ENCODE data around the gene CENPV. TPM values are rescaled to one million over a fixed set of nuclear protein-coding genes. Genes with fewer than 3 reads are reported as not detected.

The CENPV gene
- total and polyA plus RNA-seq, 2 donors (not counting 3 experiments of a cell fraction or from before 2014, with no cell fraction given): 38.2 to 41.6 TPM

GRCh38 chr17:16363749-16364536 is 10.7 kb upstream of the CENPV start:
- DNase-seq (ENCODE audit: low read depth, low spot score): peak; percentile 70
- dilution Hi-C loops (cut with MboI; ENCODE audit: extremely low pct_ligation_motif_present, low sequenced_read_pairs) (no loop called here), intact Hi-C loops (cut with micrococcal nuclease) (loop anchor here (1.0 to 10.0 kb wide), 3 partner anchors 51 to 157 kb away; partner anchors contain the start of gene TRPV2)
- Histone ChIP-seq H3K9me1 (replicated peaks; ENCODE audit: control insufficient read depth, extremely low read depth, insufficient read depth, low read length) (no peaks in the 10 kb centered on the region), H3K9ac (replicated peaks; ENCODE audit: extremely low read depth, insufficient read depth, low read length) (no peak overlapping the region), H3K4me1 (ENCODE audit: control insufficient read depth, extremely low read depth, insufficient read depth, low read length) (no peaks in the 10 kb centered on the region), H3K36me3 (ENCODE audit: control insufficient read depth in 2 of 2, extremely low read depth in 1 of 2, insufficient read depth in 2 of 2, low read length in 2 of 2) (no peaks in the 10 kb centered on the region), H3K9me3 (replicated peaks; ENCODE audit: control insufficient read depth, insufficient read depth, low read length) (no peaks in the 10 kb centered on the region), H2AFZ (ENCODE audit: low read depth, low read length) (peak overlapping the region; percentile 54), H4K20me1 (replicated peaks; ENCODE audit: control insufficient read depth, extremely low read depth, insufficient read depth, low read length) (no peaks in the 10 kb centered on the region), H3K4me2 (ENCODE audit: insufficient read depth, low read length) (no peak overlapping the region), H3K27me3 (ENCODE audit: control insufficient read depth in 2 of 2, insufficient read depth in 2 of 2, low read length in 2 of 2) (no peaks in the 10 kb centered on the region), H3K79me2 (ENCODE audit: control insufficient read depth, insufficient read depth, low read length) (no peaks in the 10 kb centered on the region), H3K4me3 (replicated peaks in 1 of 3; ENCODE audit: insufficient read depth in 1 of 3, low read depth in 1 of 3, low read length in 3 of 3) (no peak overlapping the region), H3K27ac (ENCODE audit: insufficient read depth, low read depth, low read length) (no peak overlapping the region)
- peak; percentile 81 for FAIRE-seq
- POLR2A ChIA-PET: interaction anchor here (1.7 to 2.2 kb wide), 2 partner anchors 17 to 75 kb away, joined by 5 to 16 read pairs; partner anchors contain the start of gene UBB
- no TSS peak for BruUV-seq (replicated peaks)
- CTCF ChIA-PET: interaction anchor here (0.6 to 3.1 kb wide), 56 partner anchors 9 to 301 kb away, joined by 3 to 73 read pairs (median 5); partner anchors contain the start of genes CENPV, TRPV2 and UBB
- TF ChIP-seq CTCF (IDR thresholded peaks at IDR 0.05; ENCODE audit: extremely low read depth in 1 of 2, insufficient read depth in 1 of 2, low read depth in 1 of 2, low read length in 2 of 2) (peak; percentile 85 to 92), MYC (IDR thresholded peaks at IDR 0.05; ENCODE audit: low read depth, low read length) (no peak), JUN (IDR thresholded peaks at IDR 0.05; ENCODE audit: borderline replicate concordance, insufficient read depth, insufficient read length, low read depth) (no peak), MAX (IDR thresholded peaks at IDR 0.05; ENCODE audit: insufficient read depth, insufficient read length) (no peak)
